ENCODE data around the gene DKKL1.

- TF ChIP-seq, protein P1, sequence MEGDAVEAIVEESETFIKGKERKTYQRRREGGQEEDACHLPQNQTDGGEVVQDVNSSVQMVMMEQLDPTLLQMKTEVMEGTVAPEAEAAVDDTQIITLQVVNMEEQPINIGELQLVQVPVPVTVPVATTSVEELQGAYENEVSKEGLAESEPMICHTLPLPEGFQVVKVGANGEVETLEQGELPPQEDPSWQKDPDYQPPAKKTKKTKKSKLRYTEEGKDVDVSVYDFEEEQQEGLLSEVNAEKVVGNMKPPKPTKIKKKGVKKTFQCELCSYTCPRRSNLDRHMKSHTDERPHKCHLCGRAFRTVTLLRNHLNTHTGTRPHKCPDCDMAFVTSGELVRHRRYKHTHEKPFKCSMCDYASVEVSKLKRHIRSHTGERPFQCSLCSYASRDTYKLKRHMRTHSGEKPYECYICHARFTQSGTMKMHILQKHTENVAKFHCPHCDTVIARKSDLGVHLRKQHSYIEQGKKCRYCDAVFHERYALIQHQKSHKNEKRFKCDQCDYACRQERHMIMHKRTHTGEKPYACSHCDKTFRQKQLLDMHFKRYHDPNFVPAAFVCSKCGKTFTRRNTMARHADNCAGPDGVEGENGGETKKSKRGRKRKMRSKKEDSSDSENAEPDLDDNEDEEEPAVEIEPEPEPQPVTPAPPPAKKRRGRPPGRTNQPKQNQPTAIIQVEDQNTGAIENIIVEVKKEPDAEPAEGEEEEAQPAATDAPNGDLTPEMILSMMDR (IDR thresholded peaks at IDR 0.05) = no peak
- TF ChIP-seq, protein P2, sequence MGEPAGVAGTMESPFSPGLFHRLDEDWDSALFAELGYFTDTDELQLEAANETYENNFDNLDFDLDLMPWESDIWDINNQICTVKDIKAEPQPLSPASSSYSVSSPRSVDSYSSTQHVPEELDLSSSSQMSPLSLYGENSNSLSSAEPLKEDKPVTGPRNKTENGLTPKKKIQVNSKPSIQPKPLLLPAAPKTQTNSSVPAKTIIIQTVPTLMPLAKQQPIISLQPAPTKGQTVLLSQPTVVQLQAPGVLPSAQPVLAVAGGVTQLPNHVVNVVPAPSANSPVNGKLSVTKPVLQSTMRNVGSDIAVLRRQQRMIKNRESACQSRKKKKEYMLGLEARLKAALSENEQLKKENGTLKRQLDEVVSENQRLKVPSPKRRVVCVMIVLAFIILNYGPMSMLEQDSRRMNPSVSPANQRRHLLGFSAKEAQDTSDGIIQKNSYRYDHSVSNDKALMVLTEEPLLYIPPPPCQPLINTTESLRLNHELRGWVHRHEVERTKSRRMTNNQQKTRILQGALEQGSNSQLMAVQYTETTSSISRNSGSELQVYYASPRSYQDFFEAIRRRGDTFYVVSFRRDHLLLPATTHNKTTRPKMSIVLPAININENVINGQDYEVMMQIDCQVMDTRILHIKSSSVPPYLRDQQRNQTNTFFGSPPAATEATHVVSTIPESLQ (CRISPR knock-in tag; IDR thresholded peaks at IDR 0.05) = no peak
- TF ChIP-seq ZNF232 (CRISPR knock-in tag; IDR thresholded peaks at IDR 0.05) (no peak), ZBTB21 (CRISPR knock-in tag; IDR thresholded peaks at IDR 0.05; ENCODE audit: borderline replicate concordance) (no peak), ZNF121 (CRISPR knock-in tag; IDR thresholded peaks at IDR 0.05) (no peak), AFF4 (CRISPR knock-in tag; IDR thresholded peaks at IDR 0.05; ENCODE audit: borderline replicate concordance) (no peak), ATF1 (CRISPR knock-in tag; IDR thresholded peaks at IDR 0.05) (no peak)
- TF ChIP-seq, protein P3, sequence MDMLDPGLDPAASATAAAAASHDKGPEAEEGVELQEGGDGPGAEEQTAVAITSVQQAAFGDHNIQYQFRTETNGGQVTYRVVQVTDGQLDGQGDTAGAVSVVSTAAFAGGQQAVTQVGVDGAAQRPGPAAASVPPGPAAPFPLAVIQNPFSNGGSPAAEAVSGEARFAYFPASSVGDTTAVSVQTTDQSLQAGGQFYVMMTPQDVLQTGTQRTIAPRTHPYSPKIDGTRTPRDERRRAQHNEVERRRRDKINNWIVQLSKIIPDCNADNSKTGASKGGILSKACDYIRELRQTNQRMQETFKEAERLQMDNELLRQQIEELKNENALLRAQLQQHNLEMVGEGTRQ (CRISPR knock-in tag; IDR thresholded peaks at IDR 0.05) = no peak
These were observed 1.4 kb upstream of the DKKL1 start, which contains the start of gene TEAD2 for GRCh38 chr19:49362048-49362928.
